AG04450 (cell line): ENCODE data around the gene PLCH2. TPM values are rescaled to one million over a fixed set of nuclear protein-coding genes. Genes with fewer than 3 reads are reported as not detected.

Experiments used
- CTCF ChIA-PET: fragments of 300-600, 350-600 bp; formaldehyde crosslinking; extraction: SDS; loops from one replicate; lab custom pipeline; 2022; ENCODE audit warnings: antibody characterized with exemption, inconsistent platforms; lab: Charles Lee
- POLR2A ChIA-PET: fragments of 350-600 bp; formaldehyde crosslinking; extraction: SDS; loops from one replicate; lab custom pipeline; 2021; ENCODE audit warnings: antibody characterized with exemption, inconsistent platforms; lab: Yijun Ruan, JAX
- DNase-seq: peaks from one replicate; pipeline ENCODE4 v3.0.0-alpha.2; 2011; ENCODE audit warnings: low read depth, low spot score
- H3K27ac ChIP-seq: one replicate; pipeline ENCODE4 v1.5.1; 2012; ENCODE audit warnings: low read depth, low read length, control low read depth
- H3K27me3 ChIP-seq: one replicate; pipeline ENCODE4 v1.6.0; 2012; ENCODE audit warnings: low read length; ENCODE audit not compliant: control insufficient read depth, insufficient read depth
- H3K4me3 ChIP-seq: 2 replicates; pipeline ENCODE4 v1.5.1; 2011; ENCODE audit warnings: mild to moderate bottlenecking, low read depth, low read length, control low read depth
- H3K9me3 ChIP-seq: 2 replicates; pipeline ENCODE4 v1.5.1; 2012; ENCODE audit warnings: low read length; ENCODE audit not compliant: control insufficient read depth, insufficient read depth
- polyA plus RNA-seq: library from polyadenylated mRNA; depleted of rRNA; stranded (reverse); fragments of >200 nt; gene quantifications from 2 replicates; pipeline ENCODE4 v1.2.3, GENCODE V29; 2011
- TF ChIP-seq, protein P1 (sequence below): IDR thresholded peaks from 2 replicates; pipeline ENCODE4 v1.5.1; 2011; ENCODE audit warnings: low read depth, low read length, control low read depth, inconsistent platforms

The PLCH2 gene
- polyA plus RNA-seq, 1 experiment, result 0.06 TPM

DNA sequence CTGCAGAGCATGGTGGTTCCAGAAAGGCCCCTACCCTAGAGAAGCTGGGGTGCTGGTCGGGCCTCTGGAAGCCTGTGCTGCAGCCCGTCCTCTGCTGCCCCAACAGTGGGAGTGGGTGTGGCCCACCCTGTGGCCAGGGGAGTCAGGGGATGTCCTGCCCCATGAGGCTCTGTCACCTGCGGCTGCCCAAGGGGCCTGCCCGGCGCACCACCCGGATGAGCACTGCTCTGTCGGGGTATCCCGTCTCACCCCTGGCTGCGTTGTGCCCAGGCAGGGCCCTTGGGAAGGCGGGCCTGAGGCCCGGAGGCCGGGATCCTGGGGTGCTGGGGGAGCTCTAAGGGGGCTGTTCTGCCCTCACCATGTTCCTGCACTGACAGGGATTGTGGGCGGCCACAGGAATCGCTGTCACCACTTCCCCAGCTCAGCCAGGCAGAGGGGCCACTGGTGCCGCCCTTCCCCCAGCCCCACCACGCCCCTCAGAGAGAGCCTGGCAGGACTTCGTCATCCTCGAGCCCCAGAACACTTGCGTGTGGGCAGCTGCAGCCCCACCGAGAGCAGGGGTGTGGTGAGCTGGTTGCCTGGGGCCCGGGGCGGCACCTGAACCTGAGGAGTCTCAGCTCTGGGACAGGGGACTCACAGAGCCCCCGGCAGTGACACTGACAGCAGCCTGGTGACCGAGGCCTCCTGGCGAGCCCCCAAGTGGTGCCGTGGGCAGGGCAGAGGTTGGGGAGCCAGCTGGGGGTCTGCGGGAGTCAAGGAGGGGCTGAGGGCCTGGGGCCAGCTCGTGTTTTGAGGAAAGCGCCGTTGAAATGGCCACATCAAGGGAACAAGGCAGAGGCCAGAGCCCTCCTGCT is 30.1 kb downstream of the PLCH2 start:
- no peak overlapping the region for H3K27ac ChIP-seq
- DNase-seq, result no peak

DNA sequence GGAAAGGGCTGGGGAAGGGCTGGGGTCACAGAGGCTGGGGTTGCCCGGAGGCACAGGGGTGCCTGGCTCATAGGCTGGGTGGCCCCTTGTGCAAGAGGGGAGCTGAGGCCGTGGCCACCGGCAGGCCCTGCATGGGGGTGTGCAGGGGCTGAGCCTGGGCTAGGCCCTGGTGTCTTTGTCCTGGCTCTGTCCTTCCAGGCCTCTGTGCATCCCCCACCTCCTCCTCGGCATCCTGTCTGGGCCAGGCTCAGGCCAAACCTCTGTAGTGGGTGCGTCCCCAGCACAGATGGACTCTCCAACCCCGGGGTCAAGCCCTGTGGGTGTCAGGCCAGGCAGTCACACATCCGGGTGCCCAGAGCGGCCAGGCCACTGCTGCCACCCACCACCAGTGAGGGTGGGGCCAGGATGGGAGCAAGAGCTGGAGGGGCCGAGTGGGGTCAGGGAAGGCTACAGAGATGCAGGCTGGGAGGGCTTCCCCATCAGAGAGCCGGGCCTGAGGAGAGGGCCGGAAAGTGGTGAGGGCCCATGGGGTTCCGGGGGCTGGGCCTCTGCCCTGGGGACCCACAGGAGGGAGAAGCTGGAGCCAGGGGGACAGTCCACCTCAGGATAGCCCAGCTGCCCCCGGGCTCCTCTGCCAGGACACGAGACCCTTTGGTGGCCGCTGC is 30.9 kb downstream of the PLCH2 start:
- POLR2A ChIA-PET, result no interaction called here
- TF ChIP-seq, protein P1, sequence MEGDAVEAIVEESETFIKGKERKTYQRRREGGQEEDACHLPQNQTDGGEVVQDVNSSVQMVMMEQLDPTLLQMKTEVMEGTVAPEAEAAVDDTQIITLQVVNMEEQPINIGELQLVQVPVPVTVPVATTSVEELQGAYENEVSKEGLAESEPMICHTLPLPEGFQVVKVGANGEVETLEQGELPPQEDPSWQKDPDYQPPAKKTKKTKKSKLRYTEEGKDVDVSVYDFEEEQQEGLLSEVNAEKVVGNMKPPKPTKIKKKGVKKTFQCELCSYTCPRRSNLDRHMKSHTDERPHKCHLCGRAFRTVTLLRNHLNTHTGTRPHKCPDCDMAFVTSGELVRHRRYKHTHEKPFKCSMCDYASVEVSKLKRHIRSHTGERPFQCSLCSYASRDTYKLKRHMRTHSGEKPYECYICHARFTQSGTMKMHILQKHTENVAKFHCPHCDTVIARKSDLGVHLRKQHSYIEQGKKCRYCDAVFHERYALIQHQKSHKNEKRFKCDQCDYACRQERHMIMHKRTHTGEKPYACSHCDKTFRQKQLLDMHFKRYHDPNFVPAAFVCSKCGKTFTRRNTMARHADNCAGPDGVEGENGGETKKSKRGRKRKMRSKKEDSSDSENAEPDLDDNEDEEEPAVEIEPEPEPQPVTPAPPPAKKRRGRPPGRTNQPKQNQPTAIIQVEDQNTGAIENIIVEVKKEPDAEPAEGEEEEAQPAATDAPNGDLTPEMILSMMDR, result no peak
- no peak overlapping the region for H3K27ac ChIP-seq
- no peaks in the 10 kb centered on the region; the same call in 1 of the 2 replicates for H3K9me3 ChIP-seq
- H3K27me3 ChIP-seq, result peaks cover 14% of the 10 kb centered on the region
- DNase-seq, result no peak
- CTCF ChIA-PET, result no interaction called here
- H3K4me3 ChIP-seq, result no peak overlapping the region

More for the DNA sequence above, 30.1 kb downstream of the PLCH2 start:
- Histone ChIP-seq H3K27me3 (peaks cover 16% of the 10 kb centered on the region), H3K4me3 (no peak overlapping the region), H3K9me3 (no peaks in the 10 kb centered on the region; the same call in 1 of the 2 replicates)
- CTCF ChIA-PET, result no interaction called here
- TF ChIP-seq, protein P1, result no peak
- POLR2A ChIA-PET, result no interaction called here

DNA sequence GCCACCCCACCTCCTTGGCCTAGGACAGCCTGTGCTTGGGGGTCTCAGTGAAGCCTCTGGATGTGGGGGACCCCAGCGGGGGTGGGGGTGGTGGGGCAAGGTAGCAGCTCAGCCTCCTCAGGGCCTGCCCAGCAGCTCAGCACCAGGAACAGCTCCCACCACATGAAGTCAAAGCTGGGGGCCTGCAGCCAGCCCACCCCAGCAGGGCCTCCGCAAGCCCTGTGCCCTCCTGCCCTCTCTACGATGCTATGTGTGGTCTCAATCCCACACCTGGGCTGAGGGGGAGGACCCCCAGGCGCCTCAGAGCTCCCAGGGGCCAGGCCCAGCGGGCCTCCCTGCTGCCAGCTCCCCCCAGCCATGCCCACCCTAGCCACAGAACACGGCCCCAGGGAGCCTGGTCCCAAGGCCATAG is 31.7 kb downstream of the PLCH2 start:
- ChIA-PET CTCF (no interaction called here), POLR2A (no interaction called here)
- TF ChIP-seq, protein P1, result no peak

DNA sequence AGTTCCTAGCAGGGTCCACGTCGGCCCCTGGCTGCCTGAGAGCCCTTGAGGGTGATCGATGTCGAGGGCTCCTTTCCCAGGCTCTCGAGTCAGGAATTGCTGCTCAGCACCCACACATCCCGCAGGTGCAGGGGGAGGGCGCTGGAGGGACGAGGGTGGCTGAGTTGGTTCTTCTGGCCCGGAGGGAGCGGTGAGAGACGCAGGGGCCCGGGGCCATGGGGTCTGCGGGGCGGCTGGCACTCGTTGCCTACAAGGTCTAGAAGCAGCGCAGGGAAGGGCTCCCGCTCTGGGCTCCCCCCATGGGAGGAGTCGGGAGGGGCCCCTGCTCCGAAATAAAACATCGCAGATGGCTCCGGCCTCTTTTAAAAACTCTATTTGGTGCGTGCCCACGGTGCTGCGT is 32.1 kb downstream of the PLCH2 start:
- CTCF ChIA-PET, result no interaction called here
- TF ChIP-seq, protein P1, result no peak
- no peak overlapping the region for H3K4me3 ChIP-seq
- no peak overlapping the region for H3K27ac ChIP-seq
- H3K27me3 ChIP-seq, result peaks cover 10% of the 10 kb centered on the region
- POLR2A ChIA-PET, result no interaction called here
- H3K9me3 ChIP-seq, result no peaks in the 10 kb centered on the region; the same call in 1 of the 2 replicates
- DNase-seq, result no peak

More for the DNA sequence above, 31.7 kb downstream of the PLCH2 start:
- Histone ChIP-seq H3K4me3 (no peak overlapping the region), H3K9me3 (no peaks in the 10 kb centered on the region; the same call in 1 of the 2 replicates), H3K27ac (no peak overlapping the region), H3K27me3 (peaks cover 14% of the 10 kb centered on the region)
- no peak for DNase-seq

DNA sequence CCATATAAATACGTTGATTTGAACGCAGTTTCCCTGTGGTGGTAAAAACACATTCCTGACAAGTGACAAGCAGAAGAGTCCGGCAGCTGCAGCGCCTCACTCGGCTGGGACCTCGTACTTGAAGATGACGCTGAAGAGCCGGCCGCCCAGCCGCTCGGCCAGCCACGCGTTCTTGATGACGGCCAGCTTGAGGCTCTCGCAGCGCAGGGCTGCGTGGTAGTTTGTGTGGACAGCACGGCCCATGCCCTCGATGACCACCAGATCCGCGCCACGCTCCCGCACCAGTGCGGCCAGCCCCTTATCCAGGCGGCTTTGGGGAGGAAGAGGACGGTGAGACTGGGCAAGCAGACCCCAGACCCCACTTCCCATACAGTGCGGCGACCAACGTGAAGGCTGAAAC is 32.7 kb downstream of the PLCH2 start:
- TF ChIP-seq, protein P1, result no peak
- Histone ChIP-seq H3K9me3 (no peaks in the 10 kb centered on the region; the same call in 1 of the 2 replicates), H3K27ac (no peak overlapping the region), H3K27me3 (peaks cover 9% of the 10 kb centered on the region), H3K4me3 (no peak overlapping the region)
- ChIA-PET CTCF (no interaction called here), POLR2A (no interaction called here)
- no peak for DNase-seq
